C4-2B (cell line): ENCODE measurements around the gene PBX4.

Experiments
- CTCF ChIP-seq: fragments of 450-650 bp; conservative IDR thresholded peaks from 2 replicates; pipeline ENCODE4 v1.5.1; 2017; ENCODE audit warnings: mild to moderate bottlenecking
- ZFX ChIP-seq: fragments of 450-650 bp; IDR thresholded peaks from 2 replicates; pipeline ENCODE4 v1.6.1; 2017

GRCh38 chr19:19553670-19554069 is 64.8 kb downstream of the PBX4 start:
- no peak for TF ChIP-seq CTCF
- TF ChIP-seq ZFX = no peak
